ENCODE results near the gene CFAP54. TPM values are rescaled to one million over a fixed set of nuclear protein-coding genes. Genes with fewer than 3 reads are reported as not detected.
A peak's percentile ranks its signal among the peaks of the same experiment; 100 is the strongest.
"Not testable (repeated sequence)": the region's sequence is repeated elsewhere in the genome, so short reads cannot be mapped to it uniquely, and the experiment has no call there.

CFAP54 gene
- total RNA-seq, 1 donor from 2014 or later = 0.13 TPM

GRCh38 chr12:96472384-96472783 lies 17.0 kb upstream of the CFAP54 start:
- intact Hi-C loops (cut with DNase I) = no loop called here
- ATAC-seq (ENCODE audit: poor library complexity) = no peak
- DNase-seq = no peak

- ATAC-seq (ENCODE audit: poor library complexity) (no peak), DNase-seq (no peak)
- intact Hi-C loops (cut with DNase I) = no loop called here
Observed at GRCh38 chr12:96473394-96474093, 15.8 kb upstream of the CFAP54 start.

GRCh38 chr12:96474206-96474605 lies 15.2 kb upstream of the CFAP54 start:
- intact Hi-C loops (cut with DNase I) = no loop called here
- DNase-seq (no peak), ATAC-seq (ENCODE audit: poor library complexity) (no peak)

GRCh38 chr12:96478011-96478410 lies 11.4 kb upstream of the CFAP54 start:
- intact Hi-C loops (cut with DNase I) = no loop called here
- DNase-seq = no peak
- no peak for ATAC-seq (ENCODE audit: poor library complexity)

GRCh38 chr12:96482086-96482485 lies 7.3 kb upstream of the CFAP54 start:
- DNase-seq = no peak
- no peak for ATAC-seq (ENCODE audit: poor library complexity)
- intact Hi-C loops (cut with DNase I) = loop anchor here (10.0 kb wide), 1 partner anchor 177 kb away; no protein-coding TSS in a partner anchor

GRCh38 chr12:96483116-96483515 lies 6.3 kb upstream of the CFAP54 start:
- ATAC-seq (ENCODE audit: poor library complexity) (no peak), DNase-seq (no peak)
- intact Hi-C loops (cut with DNase I) = loop anchor here (10.0 kb wide), 1 partner anchor 178 kb away; no protein-coding TSS in a partner anchor

- DNase-seq (no peak), ATAC-seq (ENCODE audit: poor library complexity) (no peak)
- intact Hi-C loops (cut with DNase I) = loop anchor here (10.0 kb wide), 1 partner anchor 182 kb away; no protein-coding TSS in a partner anchor
Observed at GRCh38 chr12:96486751-96487613, 2.4 kb upstream of the CFAP54 start.

- intact Hi-C loops (cut with DNase I) = loop anchor here (10.0 kb wide), 1 partner anchor 183 kb away; no protein-coding TSS in a partner anchor
- DNase-seq (no peak), ATAC-seq (ENCODE audit: poor library complexity) (no peak)
Observed at GRCh38 chr12:96487634-96488033, 1.7 kb upstream of the CFAP54 start.

- ATAC-seq (ENCODE audit: poor library complexity) (no peak), DNase-seq (no peak)
- intact Hi-C loops (cut with DNase I) = loop anchor here (10.0 kb wide), 1 partner anchor 88 kb away; the partner anchor contains the start of gene CDK17
Observed at GRCh38 chr12:96493106-96493505, 3.7 kb downstream of the CFAP54 start.

GRCh38 chr12:96494154-96494553 lies 4.8 kb downstream of the CFAP54 start:
- not testable (repeated sequence) for DNase-seq; ATAC-seq (ENCODE audit: poor library complexity)
- intact Hi-C loops (cut with DNase I) = loop anchor here (10.0 kb wide), 1 partner anchor 89 kb away; the partner anchor contains the start of gene CDK17

- ATAC-seq (ENCODE audit: poor library complexity) (no peak), DNase-seq (no peak)
- intact Hi-C loops (cut with DNase I) = loop anchor here (10.0 kb wide), 1 partner anchor 90 kb away; the partner anchor contains the start of gene CDK17
Observed at GRCh38 chr12:96495155-96495554, 5.8 kb downstream of the CFAP54 start.

GRCh38 chr12:96495841-96496545 lies 6.6 kb downstream of the CFAP54 start:
- ATAC-seq (ENCODE audit: poor library complexity) = no peak
- no peak for DNase-seq
- intact Hi-C loops (cut with DNase I) = loop anchor here (10.0 kb wide), 1 partner anchor 91 kb away; the partner anchor contains the start of gene CDK17

- ATAC-seq (ENCODE audit: poor library complexity) (no peak), DNase-seq (no peak)
- intact Hi-C loops (cut with DNase I) = loop anchor here (10.0 kb wide), 1 partner anchor 92 kb away; the partner anchor contains the start of gene CDK17
Observed at GRCh38 chr12:96496944-96497343, 7.6 kb downstream of the CFAP54 start.

GRCh38 chr12:96497855-96498254 lies 8.5 kb downstream of the CFAP54 start:
- ATAC-seq (ENCODE audit: poor library complexity) (no peak), DNase-seq (no peak)
- intact Hi-C loops (cut with DNase I) = loop anchor here (10.0 kb wide), 1 partner anchor 93 kb away; the partner anchor contains the start of gene CDK17

GRCh38 chr12:96500693-96501092 lies 11.3 kb downstream of the CFAP54 start:
- intact Hi-C loops (cut with DNase I) = no loop called here
- ATAC-seq (ENCODE audit: poor library complexity) (no peak), DNase-seq (no peak)

GRCh38 chr12:96501133-96501761 lies 11.9 kb downstream of the CFAP54 start:
- DNase-seq (no peak), ATAC-seq (ENCODE audit: poor library complexity) (peak; percentile 73)
- intact Hi-C loops (cut with DNase I) = no loop called here

- DNase-seq (no peak), ATAC-seq (ENCODE audit: poor library complexity) (no peak)
- intact Hi-C loops (cut with DNase I) = no loop called here
Observed at GRCh38 chr12:96501908-96502307, 12.5 kb downstream of the CFAP54 start.

- no peak for ATAC-seq (ENCODE audit: poor library complexity)
- intact Hi-C loops (cut with DNase I) = no loop called here
- DNase-seq = no peak
Observed at GRCh38 chr12:96502477-96502876, 13.1 kb downstream of the CFAP54 start.
